Right atrium auricular region (tissue), 2 donors: ENCODE measurements around the gene CC2D2A. TPM values are rescaled to one million over a fixed set of nuclear protein-coding genes. Genes with fewer than 3 reads are reported as not detected.

ENCODE experiments used
- DNase-seq: peaks from one replicate; pipeline ENCODE4 v3.0.0-alpha.2; 2019; ENCODE audit warnings: low spot score
- H3K27ac ChIP-seq, 2 donors: fragments of 200-600 bp; sonication (generic); 1 replicate in 1 of 2; 2 replicates in 1 of 2; pipeline ENCODE4 v1.5.1; 2016 to 2019
- H3K27me3 ChIP-seq, 2 donors: fragments of 200-600 bp; sonication (generic); one replicate each; pipeline versions ENCODE4 v1.5.1 to v1.6.0; 2017 to 2019
- H3K36me3 ChIP-seq: fragments of 200-600 bp; sonication (generic); one replicate; pipeline ENCODE4 v1.5.1; 2016
- H3K4me1 ChIP-seq, 2 donors: fragments of 200-600 bp; sonication (generic); one replicate each; pipeline versions ENCODE4 v1.5.1 to v1.6.0; 2017 to 2019
- H3K4me3 ChIP-seq, 2 donors: fragments of 200-600 bp; sonication (generic); 1 replicate in 1 of 2; 2 replicates in 1 of 2; pipeline ENCODE4 v1.5.1; 2017 to 2019; ENCODE audit warnings: mild to moderate bottlenecking in 1 of 2, moderate library complexity in 1 of 2
- H3K9me3 ChIP-seq, 2 donors: fragments of 200-600 bp; sonication (generic); one replicate each; pipeline ENCODE4 v1.5.1; 2019
- total RNA-seq, 2 donors: library from RNA; depleted of rRNA; stranded (reverse); fragments of >200 nt; gene quantifications; one replicate each; pipeline ENCODE4 v1.1.0, GENCODE V29; 2016
- TF ChIP-seq, protein P1 (sequence below), 2 donors: fragments of 200-600 bp; sonication (generic); IDR thresholded peaks; one replicate each; pipeline ENCODE4 v1.5.1; 2019; ENCODE audit warnings: antibody characterized with exemption in 2 of 2

CC2D2A gene
- total RNA-seq, 2 donors from 2014 or later, result 6.1 to 8.0 TPM

DNA sequence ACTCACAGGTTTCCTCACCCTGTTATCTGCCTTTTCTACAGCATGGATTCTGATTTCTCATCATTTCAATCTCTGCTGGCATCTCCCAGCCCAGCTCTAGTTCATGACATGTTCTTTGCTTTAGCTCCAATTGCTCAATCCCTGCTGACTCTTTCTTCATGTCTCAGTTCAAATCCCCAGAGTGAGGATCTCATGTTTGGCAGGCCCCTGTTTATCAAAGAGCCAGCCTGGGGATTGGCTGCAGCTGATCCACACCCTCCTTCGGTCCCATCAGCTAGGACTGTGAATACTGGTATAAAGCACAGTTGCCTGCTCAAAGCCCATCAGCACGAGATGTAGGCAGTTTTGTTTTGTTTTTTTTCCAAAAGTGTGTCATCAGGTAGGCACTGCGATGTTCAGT is 14.4 kb upstream of the CC2D2A start:
- TF ChIP-seq, protein P1, sequence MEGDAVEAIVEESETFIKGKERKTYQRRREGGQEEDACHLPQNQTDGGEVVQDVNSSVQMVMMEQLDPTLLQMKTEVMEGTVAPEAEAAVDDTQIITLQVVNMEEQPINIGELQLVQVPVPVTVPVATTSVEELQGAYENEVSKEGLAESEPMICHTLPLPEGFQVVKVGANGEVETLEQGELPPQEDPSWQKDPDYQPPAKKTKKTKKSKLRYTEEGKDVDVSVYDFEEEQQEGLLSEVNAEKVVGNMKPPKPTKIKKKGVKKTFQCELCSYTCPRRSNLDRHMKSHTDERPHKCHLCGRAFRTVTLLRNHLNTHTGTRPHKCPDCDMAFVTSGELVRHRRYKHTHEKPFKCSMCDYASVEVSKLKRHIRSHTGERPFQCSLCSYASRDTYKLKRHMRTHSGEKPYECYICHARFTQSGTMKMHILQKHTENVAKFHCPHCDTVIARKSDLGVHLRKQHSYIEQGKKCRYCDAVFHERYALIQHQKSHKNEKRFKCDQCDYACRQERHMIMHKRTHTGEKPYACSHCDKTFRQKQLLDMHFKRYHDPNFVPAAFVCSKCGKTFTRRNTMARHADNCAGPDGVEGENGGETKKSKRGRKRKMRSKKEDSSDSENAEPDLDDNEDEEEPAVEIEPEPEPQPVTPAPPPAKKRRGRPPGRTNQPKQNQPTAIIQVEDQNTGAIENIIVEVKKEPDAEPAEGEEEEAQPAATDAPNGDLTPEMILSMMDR (IDR thresholded peaks at IDR 0.05), result no peak
- peak; percentile 90 for DNase-seq
- no peaks in the 10 kb centered on the region for H3K36me3 ChIP-seq
- no peak overlapping the region for H3K4me3 ChIP-seq
- H3K27me3 ChIP-seq, result no peaks in the 10 kb centered on the region
- H3K4me1 ChIP-seq, result peaks cover 0 to 34% of the 10 kb centered on the region in 2 donors
- peak overlapping the region in 1 of 2 donors; percentile 69 for H3K27ac ChIP-seq
- H3K9me3 ChIP-seq, result no peaks in the 10 kb centered on the region

DNA sequence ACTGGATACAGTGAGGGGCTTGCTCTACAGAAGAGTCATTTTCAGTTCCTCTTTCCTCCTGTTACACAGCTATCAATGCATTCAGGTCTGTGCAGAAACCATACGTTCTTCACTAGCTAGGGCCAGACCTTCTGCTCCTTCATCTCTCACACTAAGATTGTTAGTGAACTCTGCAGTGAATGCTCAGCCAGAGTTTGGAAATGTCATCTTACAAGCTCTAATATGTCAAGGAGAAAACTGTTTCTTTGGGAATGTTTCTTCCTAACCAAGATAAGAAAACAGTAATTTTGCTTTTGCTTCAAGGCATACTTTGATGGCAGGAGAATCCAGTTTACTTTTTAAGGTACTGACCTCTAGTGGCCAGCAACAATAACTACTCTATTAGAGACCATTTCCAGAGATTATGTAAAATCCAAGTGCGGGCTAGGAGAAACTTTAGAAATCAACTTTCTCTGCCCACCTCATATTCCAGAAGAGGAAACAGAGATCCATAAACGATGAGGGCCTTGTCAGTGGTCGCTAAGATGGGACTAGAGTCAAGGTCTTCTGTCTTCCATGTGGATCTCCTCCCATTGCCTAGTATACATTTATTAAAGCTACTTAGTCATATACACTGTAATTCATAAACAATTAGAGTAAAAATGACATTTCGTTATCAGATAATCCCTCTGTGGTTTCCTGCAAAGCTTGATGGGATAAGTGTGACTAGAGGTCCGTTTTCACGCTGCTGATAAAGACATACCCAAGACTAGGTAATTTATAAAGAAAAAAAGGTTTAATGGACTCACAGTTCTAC is 12.1 kb upstream of the CC2D2A start:
- no peak overlapping the region for H3K4me3 ChIP-seq
- H3K36me3 ChIP-seq, result no peaks in the 10 kb centered on the region
- H3K4me1 ChIP-seq, result peaks cover 0 to 13% of the 10 kb centered on the region in 2 donors
- H3K9me3 ChIP-seq, result no peaks in the 10 kb centered on the region
- TF ChIP-seq, protein P1 (IDR thresholded peaks at IDR 0.05), result peak; percentile 58 to 84
- DNase-seq, result no peak
- no peaks in the 10 kb centered on the region for H3K27me3 ChIP-seq
- peak overlapping the region in 1 of 2 donors; percentile 44 for H3K27ac ChIP-seq

DNA sequence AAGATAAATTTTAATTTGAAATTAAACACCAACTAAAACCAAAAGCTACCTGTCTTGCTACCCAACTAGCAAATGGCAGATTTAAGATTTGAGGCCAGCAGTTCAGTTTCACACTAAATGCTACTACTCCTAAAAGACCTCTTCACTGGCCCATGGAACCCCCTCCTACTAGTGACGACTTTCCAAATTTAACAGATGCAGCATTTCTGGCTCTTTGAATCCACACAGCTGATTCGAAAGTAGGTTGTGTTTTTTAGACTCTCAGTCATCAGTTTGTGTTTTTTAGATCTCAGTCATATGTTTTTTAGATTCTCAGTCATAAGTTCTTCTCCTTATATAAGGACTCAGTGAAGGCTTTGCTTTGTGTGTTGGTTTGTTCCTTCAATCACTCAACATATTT is 11.1 kb upstream of the CC2D2A start:
- H3K4me1 ChIP-seq, result peaks cover 0 to 11% of the 10 kb centered on the region in 2 donors
- no peaks in the 10 kb centered on the region for H3K27me3 ChIP-seq

DNA sequence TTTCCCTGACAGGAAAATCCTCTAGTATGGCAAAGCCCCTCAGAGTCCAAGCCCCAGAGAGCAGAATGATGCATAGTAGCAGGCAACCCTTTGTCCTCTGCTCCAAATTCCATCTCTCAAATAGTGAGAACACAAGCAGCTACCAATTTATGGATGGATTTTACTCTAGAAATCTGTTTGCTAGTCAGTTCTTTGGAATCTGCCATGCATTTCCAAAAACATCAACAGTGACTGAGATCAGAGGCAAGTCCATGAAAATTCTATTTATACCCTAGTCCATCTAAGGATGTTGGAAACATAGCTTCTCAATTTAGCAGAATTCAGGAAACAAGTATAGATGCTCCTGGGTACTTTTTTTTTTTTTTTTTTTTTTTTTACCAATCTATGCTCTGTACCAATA is 10.0 kb upstream of the CC2D2A start:
- Histone ChIP-seq H3K4me3 (no peak overlapping the region), H3K36me3 (no peaks in the 10 kb centered on the region), H3K27me3 (no peaks in the 10 kb centered on the region), H3K4me1 (peaks cover 0 to 11% of the 10 kb centered on the region in 2 donors), H3K9me3 (no peaks in the 10 kb centered on the region), H3K27ac (no peak overlapping the region)
- TF ChIP-seq, protein P1 (IDR thresholded peaks at IDR 0.05), result no peak
- no peak for DNase-seq

More for the DNA sequence above, 11.1 kb upstream of the CC2D2A start:
- no peaks in the 10 kb centered on the region for H3K9me3 ChIP-seq
- no peak overlapping the region for H3K4me3 ChIP-seq
- TF ChIP-seq, protein P1 (IDR thresholded peaks at IDR 0.05), result no peak
- no peaks in the 10 kb centered on the region for H3K36me3 ChIP-seq
- DNase-seq, result no peak
- H3K27ac ChIP-seq, result no peak overlapping the region

DNA sequence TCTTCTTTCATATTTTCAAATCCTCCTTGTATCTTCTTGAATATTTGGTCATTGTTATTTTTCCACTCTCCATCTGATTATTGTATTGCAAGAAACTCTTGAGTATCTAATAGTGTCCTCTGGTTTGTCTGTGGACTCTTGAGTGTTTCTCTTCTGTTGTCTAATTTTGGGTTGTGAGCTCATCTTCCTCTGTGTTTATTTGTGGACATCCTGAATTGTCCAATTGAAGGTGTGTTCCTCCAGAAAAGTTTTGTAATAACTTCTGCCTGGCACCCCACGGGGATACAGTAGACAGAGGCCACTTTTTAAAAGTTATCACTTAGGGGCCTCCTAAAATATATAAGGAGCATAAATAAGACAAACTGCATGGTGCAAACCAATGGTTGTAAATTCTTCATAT is 3.1 kb upstream of the CC2D2A start:
- no peaks in the 10 kb centered on the region for H3K36me3 ChIP-seq
- H3K4me1 ChIP-seq, result peaks cover 0 to 27% of the 10 kb centered on the region in 2 donors
- TF ChIP-seq, protein P1 (IDR thresholded peaks at IDR 0.05), result no peak
- DNase-seq, result no peak
- no peak overlapping the region for H3K4me3 ChIP-seq
- no peak overlapping the region for H3K27ac ChIP-seq
- no peaks in the 10 kb centered on the region for H3K9me3 ChIP-seq
- no peaks in the 10 kb centered on the region for H3K27me3 ChIP-seq
